DND-41 (cell line): ENCODE data around the gene RIOX2.

Experiments used
- ATAC-seq: fragments of 200-7000 bp; cut with Tn5 transposase; 3 replicates; pipeline ENCODE4 v1.9.1; 2021; ENCODE audit warnings: low read depth; ENCODE audit not compliant: insufficient read depth
- DNase-seq: peaks from one replicate; pipeline ENCODE4 v3.0.0-alpha.2; 2020
- H2AFZ ChIP-seq: 2 replicates; pipeline ENCODE4 v1.6.0; 2012; ENCODE audit warnings: low read depth, low read length
- H3K27ac ChIP-seq: 2 replicates; pipeline ENCODE4 v1.5.1; 2012; ENCODE audit warnings: low read length, inconsistent platforms
- H3K27me3 ChIP-seq: fragments of 200-600 bp; sonication (generic); 2 replicates; pipeline ENCODE4 v1.6.0; 2012; ENCODE audit warnings: low read length, mild to moderate bottlenecking, inconsistent platforms; ENCODE audit not compliant: insufficient read depth, poor library complexity
- H3K36me3 ChIP-seq: 2 replicates; pipeline ENCODE4 v1.5.1; 2012; ENCODE audit warnings: low read length, inconsistent platforms; ENCODE audit not compliant: insufficient read depth
- H3K4me1 ChIP-seq: 2 replicates; pipeline ENCODE4 v1.5.1; 2012; ENCODE audit warnings: mild to moderate bottlenecking, low read length; ENCODE audit not compliant: insufficient read depth
- H3K4me2 ChIP-seq: 2 replicates; pipeline ENCODE4 v1.6.0; 2012; ENCODE audit warnings: mild to moderate bottlenecking, moderate library complexity, low read length, inconsistent platforms; ENCODE audit not compliant: insufficient read depth
- H3K4me3 ChIP-seq, 2 experiments: fragments of 200-600 bp in 1 of 2; shearing (Covaris generic) in 1 of 2; 2 replicates each; pipeline ENCODE4 v1.5.1; 2012 to 2016; ENCODE audit warnings: inconsistent platforms in 2 of 2, low read length in 2 of 2, mild to moderate bottlenecking in 2 of 2, low read depth in 1 of 2, moderate library complexity in 1 of 2
- H3K79me2 ChIP-seq: 2 replicates; pipeline ENCODE4 v1.6.0; 2012; ENCODE audit warnings: low read length, inconsistent platforms; ENCODE audit not compliant: insufficient read depth
- H3K9ac ChIP-seq: 2 replicates; pipeline ENCODE4 v1.6.0; 2012; ENCODE audit warnings: low read depth, mild to moderate bottlenecking, inconsistent platforms, low read length, moderate library complexity
- H3K9me3 ChIP-seq: 2 replicates; pipeline ENCODE4 v1.5.1; 2012; ENCODE audit warnings: low read length, moderate library complexity, mild to moderate bottlenecking, inconsistent platforms; ENCODE audit not compliant: insufficient read depth, severe bottlenecking
- H4K20me1 ChIP-seq: 2 replicates; pipeline ENCODE4 v1.6.0; 2012; ENCODE audit warnings: low read length; ENCODE audit not compliant: insufficient read depth
- EZH2 ChIP-seq: IDR thresholded peaks from 3 replicates; pipeline ENCODE4 v1.6.1; 2012; ENCODE audit warnings: borderline replicate concordance, low read depth, mild to moderate bottlenecking, moderate library complexity, low read length, inconsistent platforms; ENCODE audit not compliant: severe bottlenecking
- TF ChIP-seq, protein P1 (sequence below): IDR thresholded peaks from 2 replicates; pipeline ENCODE4 v1.5.1; 2012; ENCODE audit warnings: borderline replicate concordance, low read length, moderate library complexity, mild to moderate bottlenecking; ENCODE audit not compliant: poor library complexity, severe bottlenecking; ENCODE audit errors: extremely low read depth

Gene RIOX2

GRCh38 chr3:97960993-97961766 is 11.1 kb downstream of the RIOX2 start:
- Histone ChIP-seq H4K20me1 (no peaks in the 10 kb centered on the region), H3K36me3 (peaks cover 23% of the 10 kb centered on the region), H3K27me3 (no peaks in the 10 kb centered on the region), H2AFZ (no peak overlapping the region), H3K9ac (no peak overlapping the region), H3K9me3 (no peaks in the 10 kb centered on the region), H3K27ac (no peak overlapping the region), H3K4me2 (no peak overlapping the region), H3K4me1 (no peaks in the 10 kb centered on the region), H3K79me2 (peaks cover 10% of the 10 kb centered on the region; the same call in 1 of the 2 replicates), H3K4me3 (no peak overlapping the region)
- TF ChIP-seq EZH2, result no peak
- TF ChIP-seq, protein P1, sequence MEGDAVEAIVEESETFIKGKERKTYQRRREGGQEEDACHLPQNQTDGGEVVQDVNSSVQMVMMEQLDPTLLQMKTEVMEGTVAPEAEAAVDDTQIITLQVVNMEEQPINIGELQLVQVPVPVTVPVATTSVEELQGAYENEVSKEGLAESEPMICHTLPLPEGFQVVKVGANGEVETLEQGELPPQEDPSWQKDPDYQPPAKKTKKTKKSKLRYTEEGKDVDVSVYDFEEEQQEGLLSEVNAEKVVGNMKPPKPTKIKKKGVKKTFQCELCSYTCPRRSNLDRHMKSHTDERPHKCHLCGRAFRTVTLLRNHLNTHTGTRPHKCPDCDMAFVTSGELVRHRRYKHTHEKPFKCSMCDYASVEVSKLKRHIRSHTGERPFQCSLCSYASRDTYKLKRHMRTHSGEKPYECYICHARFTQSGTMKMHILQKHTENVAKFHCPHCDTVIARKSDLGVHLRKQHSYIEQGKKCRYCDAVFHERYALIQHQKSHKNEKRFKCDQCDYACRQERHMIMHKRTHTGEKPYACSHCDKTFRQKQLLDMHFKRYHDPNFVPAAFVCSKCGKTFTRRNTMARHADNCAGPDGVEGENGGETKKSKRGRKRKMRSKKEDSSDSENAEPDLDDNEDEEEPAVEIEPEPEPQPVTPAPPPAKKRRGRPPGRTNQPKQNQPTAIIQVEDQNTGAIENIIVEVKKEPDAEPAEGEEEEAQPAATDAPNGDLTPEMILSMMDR, result no peak
- DNase-seq, result no peak
- no peak for ATAC-seq

DNA sequence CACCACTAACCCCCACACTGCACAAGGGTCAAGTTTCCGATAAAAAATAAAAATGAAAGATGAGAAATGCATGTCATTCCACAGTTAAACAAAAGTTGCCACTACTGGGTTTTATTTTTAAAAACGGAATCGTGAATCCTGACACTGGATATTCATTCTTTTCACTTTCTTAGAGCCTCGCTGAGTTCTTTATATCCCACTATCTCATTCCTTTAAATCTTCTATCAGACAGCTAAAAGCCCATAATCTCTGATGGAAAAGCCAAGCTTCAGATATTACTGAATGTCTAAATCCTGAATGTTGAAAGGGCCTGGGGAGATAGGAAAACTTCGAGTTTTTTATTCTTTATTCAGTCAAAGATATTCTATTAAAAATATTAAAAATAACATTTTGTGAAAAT is 11.7 kb downstream of the RIOX2 start:
- Histone ChIP-seq H3K9ac (no peak overlapping the region), H3K27me3 (no peaks in the 10 kb centered on the region), H3K9me3 (no peaks in the 10 kb centered on the region), H2AFZ (no peak overlapping the region), H3K79me2 (peaks cover 10% of the 10 kb centered on the region; the same call in 1 of the 2 replicates), H4K20me1 (no peaks in the 10 kb centered on the region), H3K4me1 (no peaks in the 10 kb centered on the region), H3K4me3 (no peak overlapping the region), H3K4me2 (no peak overlapping the region), H3K36me3 (peaks cover 23% of the 10 kb centered on the region), H3K27ac (no peak overlapping the region)
- ATAC-seq (no peak), DNase-seq (no peak)
- TF ChIP-seq, protein P1, result no peak
- no peak for TF ChIP-seq EZH2

DNA sequence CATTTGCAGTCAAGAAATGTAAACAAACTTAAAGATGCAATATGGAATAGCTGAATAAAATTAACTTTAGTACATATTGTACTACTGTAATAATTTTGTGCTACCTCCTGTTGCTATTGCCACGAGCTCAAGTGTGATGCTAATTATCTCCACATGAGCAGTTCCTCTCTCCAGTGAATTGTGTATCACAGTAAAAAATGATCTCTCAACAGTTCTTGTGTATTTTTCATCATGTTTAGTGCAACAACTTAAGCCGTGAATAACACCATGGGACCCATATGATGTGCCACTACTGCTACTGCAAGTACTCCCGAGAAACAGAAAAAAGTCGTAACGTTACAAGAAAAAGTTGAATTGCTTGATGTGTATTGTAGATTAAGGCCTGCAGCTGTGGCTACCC is 12.4 kb downstream of the RIOX2 start:
- no peak for ATAC-seq
- H3K4me1 ChIP-seq, result no peaks in the 10 kb centered on the region
- H3K27me3 ChIP-seq, result no peaks in the 10 kb centered on the region
- no peak overlapping the region for H3K27ac ChIP-seq
- no peak for TF ChIP-seq EZH2
- TF ChIP-seq, protein P1, result no peak
- no peak overlapping the region for H3K4me3 ChIP-seq
- H3K9me3 ChIP-seq, result no peaks in the 10 kb centered on the region
- H3K36me3 ChIP-seq, result peaks cover 23% of the 10 kb centered on the region
- H3K9ac ChIP-seq, result no peak overlapping the region
- peaks cover 10% of the 10 kb centered on the region; the same call in 1 of the 2 replicates for H3K79me2 ChIP-seq
- no peak for DNase-seq
- no peak overlapping the region for H2AFZ ChIP-seq
- no peak overlapping the region for H3K4me2 ChIP-seq
- H4K20me1 ChIP-seq, result no peaks in the 10 kb centered on the region
